Tibial nerve (tissue), 4 donors: ENCODE measurements around the gene CHCHD10.

Experiments used
- CTCF ChIP-seq, 5 experiments: fragments of 200-600 bp in 3 of 5; fragments of 450-650 bp in 2 of 5; sonication (generic) in 3 of 5; IDR thresholded peaks; one replicate each; pipeline ENCODE4 v1.5.1; 2016 to 2019; ENCODE audit warnings: antibody characterized with exemption in 5 of 5, mild to moderate bottlenecking in 3 of 5, moderate library complexity in 2 of 5
- EP300 ChIP-seq, 2 donors: sonication (generic); formaldehyde crosslinking; IDR thresholded peaks; one replicate each; pipeline ENCODE4 v1.6.1; 2017; ENCODE audit warnings: antibody characterized with exemption in 2 of 2, mild to moderate bottlenecking in 1 of 2
- POLR2A ChIP-seq, 2 donors: fragments of 450-650 bp; IDR thresholded peaks; one replicate each; pipeline ENCODE4 v1.6.1; 2017; ENCODE audit warnings: antibody characterized with exemption in 2 of 2, mild to moderate bottlenecking in 2 of 2, moderate library complexity in 2 of 2

DNA sequence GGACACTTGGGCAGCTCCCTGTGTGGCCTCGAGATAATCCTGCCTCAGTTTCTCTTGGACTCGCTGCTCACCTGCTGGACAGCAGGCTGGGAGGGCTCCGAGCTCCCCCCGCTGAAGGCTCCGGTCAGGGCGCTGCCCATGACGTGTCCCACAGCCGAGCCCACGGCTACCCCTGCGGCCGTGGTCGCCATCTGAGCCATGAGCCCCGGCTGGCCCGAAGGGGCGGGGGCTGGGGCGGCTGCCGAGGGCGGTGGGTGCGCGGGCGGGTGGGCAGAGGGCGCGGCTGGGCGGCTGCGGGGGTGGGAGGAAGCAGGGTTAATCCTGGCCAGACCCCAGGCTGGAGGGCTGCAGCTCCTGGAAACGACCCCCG is 484 bp downstream of the CHCHD10 start:
- TF ChIP-seq CTCF (IDR thresholded peaks at IDR 0.05) = no peak
- no peak for TF ChIP-seq POLR2A (IDR thresholded peaks at IDR 0.05)
- TF ChIP-seq EP300 (IDR thresholded peaks at IDR 0.05) = no peak
